Activated CD8-positive, alpha-beta T cell treated with anti-CD3 and anti-CD28 coated beads, Interleukin-2, amount 10 ng/mL, durations not matched to agents 7 days and 5 days (primary cell): ENCODE results near the gene TP53INP2. TPM values are rescaled to one million over a fixed set of nuclear protein-coding genes. Genes with fewer than 3 reads are reported as not detected.
A peak's percentile ranks its signal among the peaks of the same experiment; 100 is the strongest.

Experiments used
- ATAC-seq: fragments of 150-1000 bp; cut with Tn5 transposase; one replicate; pipeline ENCODE4 v1.10.0; 2021; ENCODE audit warnings: moderate library complexity
- CTCF ChIA-PET: fragments of 350-600 bp; sonication (Branson Sonifier 250); formaldehyde crosslinking; loops from one replicate; lab custom pipeline; 2021; ENCODE audit warnings: antibody characterized with exemption; lab: Charles Lee
- POLR2A ChIA-PET: fragments of 350-600 bp; sonication (Branson Sonifier 250); formaldehyde crosslinking; loops from one replicate; lab custom pipeline; 2021; ENCODE audit warnings: antibody characterized with exemption; lab: Charles Lee
- DNase-seq: peaks from one replicate; pipeline ENCODE4 v3.0.0-alpha.2; 2020
- H3K27ac Mint-ChIP-seq: one replicate; pipeline ENCODE4 v1.8.0; 2021; ENCODE audit warnings: mild to moderate bottlenecking, mixed read lengths
- H3K27me3 Mint-ChIP-seq: one replicate; pipeline ENCODE4 v1.8.0; 2021; ENCODE audit warnings: low read depth, mixed read lengths
- H3K36me3 Mint-ChIP-seq: one replicate; pipeline ENCODE4 v1.8.0; 2021; ENCODE audit warnings: low read depth, mixed read lengths
- H3K4me1 Mint-ChIP-seq: one replicate; pipeline ENCODE4 v1.8.0; 2021; ENCODE audit warnings: low read depth, mixed read lengths
- H3K4me3 Mint-ChIP-seq: one replicate; pipeline ENCODE4 v1.8.0; 2021; ENCODE audit warnings: mild to moderate bottlenecking, mixed read lengths
- H3K9me3 Mint-ChIP-seq: one replicate; pipeline ENCODE4 v1.8.0; 2022; ENCODE audit warnings: mixed read lengths; ENCODE audit not compliant: insufficient read depth
- total RNA-seq, 2 experiments: library from RNA; stranded (reverse); gene quantifications; one replicate each; pipeline ENCODE4 v1.2.3, GENCODE V29; 2021

Gene TP53INP2
- total RNA-seq, 2 experiments from 2014 or later, result 2.0 to 2.1 TPM

DNA sequence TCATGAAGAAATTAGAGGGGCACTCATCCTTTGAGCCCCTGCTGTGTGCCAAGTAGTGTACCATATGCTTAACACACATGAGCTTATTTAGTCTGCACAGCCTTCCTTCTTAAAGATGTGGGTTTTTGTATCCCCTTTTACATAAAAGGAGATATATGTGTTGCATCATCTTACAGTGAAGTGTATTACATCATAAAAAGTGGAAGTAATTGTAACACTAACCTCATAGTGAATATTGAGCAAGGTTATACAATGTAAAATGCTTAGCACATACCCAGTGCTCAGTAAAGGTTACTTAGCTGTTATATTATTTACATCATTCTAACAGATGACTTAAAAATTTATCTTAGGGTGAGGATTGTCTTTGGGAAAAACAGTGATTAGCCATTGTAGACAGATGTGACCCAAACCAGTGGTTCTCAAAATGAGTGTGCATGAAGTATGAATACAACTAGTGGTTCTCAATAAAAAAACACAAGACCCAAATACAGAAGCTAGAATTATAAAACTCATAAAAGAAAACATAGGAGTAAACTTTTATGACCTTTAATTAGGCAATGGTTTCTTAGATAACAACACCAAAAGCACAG is 23.5 kb upstream of the TP53INP2 start:
- ATAC-seq (no peak), DNase-seq (no peak)
- H3K27me3 Mint-ChIP-seq, result no peaks in the 10 kb centered on the region
- H3K4me1 Mint-ChIP-seq, result peaks cover 19% of the 10 kb centered on the region
- no peaks in the 10 kb centered on the region for H3K9me3 Mint-ChIP-seq
- no peak overlapping the region for H3K4me3 Mint-ChIP-seq
- ChIA-PET POLR2A (interaction anchor here (0.6 kb wide), 1 partner anchor 24 kb away, joined by 3 read pairs; no protein-coding TSS in a partner anchor), CTCF (interaction anchor here (1.0 to 1.5 kb wide), 4 partner anchors 23 to 368 kb away, joined by 3 to 4 read pairs (median 3); no protein-coding TSS in a partner anchor)
- peaks cover 2% of the 10 kb centered on the region for H3K36me3 Mint-ChIP-seq
- no peak overlapping the region for H3K27ac Mint-ChIP-seq

DNA sequence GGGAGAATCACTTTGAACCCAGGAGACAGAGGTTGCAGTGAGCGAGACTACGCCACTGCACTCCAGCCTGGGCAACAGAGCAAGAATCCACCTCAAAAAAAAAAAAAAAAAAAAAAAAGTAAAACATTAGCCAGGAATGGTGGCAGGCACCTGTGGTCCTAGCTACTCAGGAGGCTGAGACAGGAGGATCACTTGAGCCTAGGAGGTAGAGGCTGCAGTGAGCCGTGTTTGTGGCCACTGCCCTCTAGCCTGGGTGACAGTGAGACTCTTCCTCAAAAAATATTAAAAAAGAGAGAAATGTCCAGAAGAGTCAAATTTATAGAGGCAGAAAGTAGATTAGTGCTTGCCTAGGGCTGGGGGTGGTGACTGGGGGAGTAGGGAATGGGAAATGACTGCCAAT is 20.5 kb upstream of the TP53INP2 start:
- ATAC-seq, result no peak
- no peak for DNase-seq
- Mint-ChIP-seq H3K27ac (no peak overlapping the region), H3K4me1 (peaks cover 6% of the 10 kb centered on the region), H3K4me3 (no peak overlapping the region), H3K9me3 (no peaks in the 10 kb centered on the region), H3K27me3 (no peaks in the 10 kb centered on the region), H3K36me3 (no peaks in the 10 kb centered on the region)
- CTCF ChIA-PET, result no interaction called here
- POLR2A ChIA-PET, result interaction anchor here (0.7 kb wide), 1 partner anchor 125 kb away, joined by 3 read pairs; the partner anchor contains the start of gene MAP1LC3A

GRCh38 chr20:34689486-34689885 is 14.7 kb upstream of the TP53INP2 start:
- Mint-ChIP-seq H3K27ac (no peak overlapping the region), H3K4me3 (no peak overlapping the region), H3K9me3 (no peaks in the 10 kb centered on the region), H3K36me3 (no peaks in the 10 kb centered on the region), H3K4me1 (no peaks in the 10 kb centered on the region), H3K27me3 (peaks cover 5% of the 10 kb centered on the region)
- CTCF ChIA-PET, result interaction anchor here (1.2 to 1.7 kb wide), 2 partner anchors 127 to 377 kb away, joined by 3 to 6 read pairs; no protein-coding TSS in a partner anchor
- ATAC-seq (no peak), DNase-seq (no peak)
- POLR2A ChIA-PET, result interaction anchor here (0.6 kb wide), 1 partner anchor 12 kb away, joined by 3 read pairs; no protein-coding TSS in a partner anchor

- ChIA-PET CTCF (no interaction called here), POLR2A (no interaction called here)
- ATAC-seq (no peak), DNase-seq (no peak)
- no peak overlapping the region for H3K4me3 Mint-ChIP-seq
- peaks cover 5% of the 10 kb centered on the region for H3K27me3 Mint-ChIP-seq
- H3K9me3 Mint-ChIP-seq, result no peaks in the 10 kb centered on the region
- H3K4me1 Mint-ChIP-seq, result no peaks in the 10 kb centered on the region
- H3K27ac Mint-ChIP-seq, result no peak overlapping the region
- H3K36me3 Mint-ChIP-seq, result no peaks in the 10 kb centered on the region
Measured at GRCh38 chr20:34691838-34692237, 12.3 kb upstream of the TP53INP2 start.

DNA sequence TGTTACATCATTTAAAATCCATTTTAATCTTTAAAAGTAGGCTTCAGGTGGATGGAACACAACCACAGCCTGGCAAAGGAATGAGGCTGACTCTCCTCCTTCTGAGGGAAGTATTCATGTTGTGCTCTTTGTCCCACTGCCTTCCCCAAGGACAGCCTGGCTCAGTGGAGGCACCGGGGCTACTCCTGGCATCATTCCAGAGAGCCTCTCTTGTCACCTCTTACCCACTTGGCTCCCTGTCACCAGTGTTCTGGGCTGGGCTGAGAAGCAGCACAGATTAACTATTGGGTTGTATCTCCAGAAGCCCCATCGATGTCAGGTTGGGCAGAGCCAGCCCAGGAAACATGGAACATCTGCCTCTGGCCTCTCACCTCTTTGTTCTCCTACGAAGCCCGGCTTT is 10.7 kb upstream of the TP53INP2 start:
- POLR2A ChIA-PET, result no interaction called here
- Mint-ChIP-seq H3K4me3 (no peak overlapping the region), H3K27me3 (peaks cover 9% of the 10 kb centered on the region), H3K27ac (no peak overlapping the region), H3K9me3 (no peaks in the 10 kb centered on the region), H3K36me3 (no peaks in the 10 kb centered on the region), H3K4me1 (no peaks in the 10 kb centered on the region)
- DNase-seq, result no peak
- CTCF ChIA-PET, result no interaction called here
- ATAC-seq, result no peak

DNA sequence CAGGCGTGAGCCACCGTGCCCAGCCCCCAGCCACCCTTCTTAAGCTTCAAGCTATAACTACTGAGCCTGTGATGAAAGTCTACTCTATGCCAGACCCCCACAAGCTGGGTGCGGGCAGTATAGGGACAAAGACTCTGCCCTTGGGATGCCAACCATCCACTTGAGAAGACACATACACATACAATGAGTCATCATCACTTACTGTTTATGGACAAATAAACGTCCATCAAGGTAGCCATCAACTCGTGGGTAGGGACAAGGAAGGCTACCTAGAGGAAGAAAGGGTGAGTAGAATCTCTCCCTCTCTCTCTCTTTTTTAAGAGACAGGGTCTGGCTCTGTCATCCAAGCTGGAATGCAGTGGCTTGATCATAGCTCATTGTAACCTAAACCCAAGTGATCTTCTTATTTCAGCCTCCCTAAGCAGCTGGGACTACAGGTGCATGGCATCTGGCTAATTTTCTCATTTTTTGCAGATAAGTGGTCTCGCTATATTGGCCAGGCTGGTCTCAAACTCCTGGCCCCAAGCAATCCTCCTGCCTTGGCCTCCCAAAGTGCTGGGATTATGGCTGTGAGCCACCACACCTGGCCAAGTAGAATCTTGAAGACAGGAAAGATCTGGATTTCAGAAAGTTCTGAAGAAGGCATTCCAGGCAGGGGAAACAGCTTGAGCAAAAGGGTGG is 2.6 kb upstream of the TP53INP2 start:
- Mint-ChIP-seq H3K27ac (no peak overlapping the region), H3K36me3 (no peaks in the 10 kb centered on the region), H3K27me3 (peaks cover 20% of the 10 kb centered on the region), H3K4me3 (no peak overlapping the region), H3K4me1 (peaks cover 25% of the 10 kb centered on the region), H3K9me3 (no peaks in the 10 kb centered on the region)
- no peak for DNase-seq
- ATAC-seq, result no peak
- ChIA-PET CTCF (no interaction called here), POLR2A (interaction anchor here (2.2 kb wide), 1 partner anchor 24 kb away, joined by 5 read pairs; the partner anchor contains the start of gene PIGU)

- ATAC-seq (no peak), DNase-seq (no peak)
- H3K27me3 Mint-ChIP-seq, result peaks cover 15% of the 10 kb centered on the region
- ChIA-PET POLR2A (interaction anchor here (0.6 to 1.3 kb wide), 2 partner anchors 17 to 26 kb away, joined by 3 to 4 read pairs; partner anchors contain the start of gene PIGU), CTCF (interaction anchor here (0.7 to 7.3 kb wide), 5 partner anchors 22 to 390 kb away, joined by 3 to 77 read pairs (median 5); no protein-coding TSS in a partner anchor)
- peaks cover 30% of the 10 kb centered on the region for H3K4me1 Mint-ChIP-seq
- H3K9me3 Mint-ChIP-seq, result no peaks in the 10 kb centered on the region
- peak overlapping the region; percentile 85 for H3K4me3 Mint-ChIP-seq
- peak overlapping the region; percentile 92 for H3K27ac Mint-ChIP-seq
- no peaks in the 10 kb centered on the region for H3K36me3 Mint-ChIP-seq
Measured at GRCh38 chr20:34703061-34703423, 1.1 kb upstream of the TP53INP2 start.

DNA sequence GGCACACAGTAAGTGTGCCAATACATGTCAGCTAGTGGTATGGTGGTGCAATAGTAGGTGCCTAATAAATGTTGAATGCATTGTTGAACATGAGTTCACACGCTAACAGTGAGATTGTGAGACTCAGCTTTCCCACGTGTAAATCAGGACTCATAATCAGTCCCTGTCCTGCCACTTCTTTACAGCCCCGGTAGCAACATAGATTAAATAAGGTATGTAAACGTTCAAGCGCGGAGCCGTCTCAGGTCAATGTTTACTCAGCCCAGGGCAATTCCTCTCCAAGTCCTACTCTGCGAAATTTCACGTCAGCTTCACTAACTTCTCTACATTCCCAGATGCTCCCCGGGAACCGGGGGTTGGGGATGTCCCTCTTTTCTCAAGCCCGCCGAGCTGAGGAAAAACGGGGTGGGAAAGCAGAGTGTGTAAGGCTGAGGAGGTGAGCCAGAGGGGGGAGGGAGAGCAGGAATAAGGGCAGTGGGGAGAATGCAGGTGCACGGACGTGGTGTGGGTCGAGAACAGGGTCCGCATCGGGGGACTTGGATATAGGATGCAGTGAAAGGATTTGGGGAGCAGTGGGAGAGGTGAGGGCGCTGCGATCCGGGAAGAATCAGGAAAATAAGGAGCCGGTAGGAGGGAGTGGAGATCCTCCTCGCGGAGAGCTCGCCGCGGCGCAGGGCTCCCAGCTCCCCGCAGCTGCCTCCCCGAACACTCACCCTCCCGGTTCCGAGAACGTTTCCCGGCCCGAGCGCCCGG is 544 bp upstream of the TP53INP2 start:
- Mint-ChIP-seq H3K36me3 (no peaks in the 10 kb centered on the region), H3K27ac (peak overlapping the region; percentile 92), H3K27me3 (peaks cover 15% of the 10 kb centered on the region), H3K9me3 (no peaks in the 10 kb centered on the region), H3K4me1 (peaks cover 35% of the 10 kb centered on the region), H3K4me3 (peak overlapping the region; percentile 85)
- ATAC-seq (peak; percentile 13), DNase-seq (no peak)
- ChIA-PET POLR2A (interaction anchor here (1.3 kb wide), 1 partner anchor 27 kb away, joined by 4 read pairs; the partner anchor contains the start of gene PIGU), CTCF (interaction anchor here (0.7 to 7.3 kb wide), 7 partner anchors 23 to 512 kb away, joined by 3 to 77 read pairs (median 5); no protein-coding TSS in a partner anchor)

- ChIA-PET CTCF (interaction anchor here (1.5 to 7.3 kb wide), 4 partner anchors 143 to 392 kb away, joined by 4 to 77 read pairs (median 32); partner anchors contain the start of gene MAP1LC3A), POLR2A (no interaction called here)
- DNase-seq (no peak), ATAC-seq (no peak)
- no peaks in the 10 kb centered on the region for H3K9me3 Mint-ChIP-seq
- H3K4me1 Mint-ChIP-seq, result peaks cover 37% of the 10 kb centered on the region
- H3K36me3 Mint-ChIP-seq, result no peaks in the 10 kb centered on the region
- peaks cover 15% of the 10 kb centered on the region for H3K27me3 Mint-ChIP-seq
- peak overlapping the region; percentile 89 for H3K27ac Mint-ChIP-seq
- H3K4me3 Mint-ChIP-seq, result peak overlapping the region; percentile 83
Measured at GRCh38 chr20:34705008-34705396, 858 bp downstream of the TP53INP2 start.

- Mint-ChIP-seq H3K9me3 (no peaks in the 10 kb centered on the region), H3K27me3 (peaks cover 20% of the 10 kb centered on the region), H3K36me3 (no peaks in the 10 kb centered on the region), H3K4me1 (peaks cover 42% of the 10 kb centered on the region), H3K4me3 (peak overlapping the region; percentile 83), H3K27ac (peak overlapping the region; percentile 89)
- ChIA-PET CTCF (interaction anchor here (0.8 to 7.3 kb wide), 7 partner anchors 64 to 393 kb away, joined by 3 to 77 read pairs (median 5); partner anchors contain the start of genes DYNLRB1 and MAP1LC3A), POLR2A (no interaction called here)
- DNase-seq (no peak), ATAC-seq (no peak)
Measured at GRCh38 chr20:34705397-34706301, 1.5 kb downstream of the TP53INP2 start.
